Measurements from ENCODE around the gene DYNLT1. TPM values are rescaled to one million over a fixed set of nuclear protein-coding genes. Genes with fewer than 3 reads are reported as not detected.
"Not testable (repeated sequence)": the region's sequence is repeated elsewhere in the genome, so short reads cannot be mapped to it uniquely, and the experiment has no call there.

DYNLT1 gene
- total RNA-seq, 6 experiments from 2014 or later = 31.5 to 69.5 (median 40.0) TPM

DNA sequence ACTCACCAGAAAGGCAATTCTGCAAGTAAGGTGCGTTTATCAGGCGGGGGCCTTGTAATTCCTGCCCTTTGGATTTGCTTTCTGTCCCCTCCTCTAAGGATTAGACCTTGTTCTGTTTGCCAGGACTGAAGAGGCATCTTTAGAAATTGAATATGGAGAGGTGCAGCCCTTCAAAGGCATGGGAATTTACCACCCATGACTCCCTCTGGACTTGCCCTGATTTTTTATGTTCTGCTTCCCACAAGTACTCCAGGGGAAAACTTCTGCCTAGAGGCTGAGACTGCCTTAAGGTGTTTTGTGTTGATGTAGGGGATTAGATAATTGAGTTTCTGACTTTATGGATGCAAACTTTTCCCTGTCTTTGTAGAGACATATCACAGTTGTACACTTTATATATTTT, 35.5 kb upstream of the DYNLT1 start:
- 80% methylated on average over 2 of the region's 2 CpGs for WGBS (ENCODE audit: insufficient coverage, low coverage, low lambda C conversion rate, missing lambda C conversion rate)
- ATAC-seq (no peak), DNase-seq (no peak)
- no peak for TF ChIP-seq POLR2A (IDR thresholded peaks at IDR 0.05)
- TF ChIP-seq, protein P1, sequence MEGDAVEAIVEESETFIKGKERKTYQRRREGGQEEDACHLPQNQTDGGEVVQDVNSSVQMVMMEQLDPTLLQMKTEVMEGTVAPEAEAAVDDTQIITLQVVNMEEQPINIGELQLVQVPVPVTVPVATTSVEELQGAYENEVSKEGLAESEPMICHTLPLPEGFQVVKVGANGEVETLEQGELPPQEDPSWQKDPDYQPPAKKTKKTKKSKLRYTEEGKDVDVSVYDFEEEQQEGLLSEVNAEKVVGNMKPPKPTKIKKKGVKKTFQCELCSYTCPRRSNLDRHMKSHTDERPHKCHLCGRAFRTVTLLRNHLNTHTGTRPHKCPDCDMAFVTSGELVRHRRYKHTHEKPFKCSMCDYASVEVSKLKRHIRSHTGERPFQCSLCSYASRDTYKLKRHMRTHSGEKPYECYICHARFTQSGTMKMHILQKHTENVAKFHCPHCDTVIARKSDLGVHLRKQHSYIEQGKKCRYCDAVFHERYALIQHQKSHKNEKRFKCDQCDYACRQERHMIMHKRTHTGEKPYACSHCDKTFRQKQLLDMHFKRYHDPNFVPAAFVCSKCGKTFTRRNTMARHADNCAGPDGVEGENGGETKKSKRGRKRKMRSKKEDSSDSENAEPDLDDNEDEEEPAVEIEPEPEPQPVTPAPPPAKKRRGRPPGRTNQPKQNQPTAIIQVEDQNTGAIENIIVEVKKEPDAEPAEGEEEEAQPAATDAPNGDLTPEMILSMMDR (IDR thresholded peaks at IDR 0.05) = no peak
- H3K27me3 ChIP-seq = no peaks in the 10 kb centered on the region
- intact Hi-C loops (cut with DNase I) = no loop called here
- no peak overlapping the region for H3K27ac ChIP-seq
- H3K4me3 ChIP-seq = no peak overlapping the region
- no peaks in the 10 kb centered on the region for H3K9me3 ChIP-seq
- H3K36me3 ChIP-seq = no peaks in the 10 kb centered on the region
- peaks cover 0 to 1% (median 0%) of the 10 kb centered on the region in 4 donors for H3K4me1 ChIP-seq

DNA sequence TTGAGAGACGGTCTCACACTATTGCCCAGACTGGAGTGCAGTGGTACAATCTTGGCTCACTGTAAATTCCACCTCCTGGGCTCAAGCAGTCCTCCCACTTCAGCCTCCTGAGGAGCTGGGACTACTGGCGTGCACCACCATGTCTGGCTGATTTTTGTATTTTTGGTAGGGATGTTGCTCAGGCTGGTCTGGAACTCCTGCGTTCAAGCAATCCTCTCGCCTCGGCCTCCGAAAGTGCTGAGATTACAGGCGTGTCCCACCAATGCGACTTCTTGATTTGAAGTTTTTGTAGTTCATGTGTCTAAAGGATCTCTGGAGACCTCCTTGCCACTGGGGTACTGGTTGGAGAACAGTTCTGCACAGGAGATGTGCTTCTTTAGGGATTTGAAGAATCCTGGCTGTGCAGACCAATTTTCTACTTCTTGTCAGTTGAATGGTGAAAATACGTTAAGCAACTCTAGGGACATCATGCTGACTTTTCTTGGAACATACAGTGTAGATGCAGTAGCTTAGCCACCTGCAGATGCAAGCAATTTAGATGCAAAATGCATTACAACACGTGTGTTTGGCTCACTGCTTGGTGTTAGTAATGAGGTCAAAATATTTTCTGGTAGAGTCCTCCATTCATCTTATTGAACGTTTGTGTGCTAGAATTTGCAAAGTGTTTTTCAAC, 33.5 kb upstream of the DYNLT1 start:
- DNase-seq = peak in 1 of 3 donors; percentile 23
- intact Hi-C loops (cut with DNase I) = no loop called here

DNA sequence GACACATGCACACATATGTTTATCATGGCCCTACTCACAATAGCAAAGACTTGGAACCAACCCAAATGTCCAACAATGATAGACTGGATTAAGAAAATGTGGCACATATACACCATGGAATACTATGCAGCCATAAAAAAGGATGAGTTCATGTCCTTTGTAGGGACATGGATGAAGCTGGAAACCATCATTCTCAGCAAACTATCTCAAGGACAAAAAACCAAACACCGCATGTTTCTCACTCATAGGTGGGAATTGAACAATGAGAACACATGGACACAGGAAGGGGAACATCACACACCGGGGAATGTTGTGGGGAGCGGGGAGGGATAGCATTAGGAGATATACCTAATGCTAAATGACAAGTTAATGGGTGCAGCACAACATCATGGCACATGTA, 32.6 kb upstream of the DYNLT1 start:
- H3K4me3 ChIP-seq; H3K27me3 ChIP-seq; ATAC-seq; H3K4me1 ChIP-seq; H3K36me3 ChIP-seq; intact Hi-C loops (cut with DNase I); H3K27ac ChIP-seq; DNase-seq; H3K9me3 ChIP-seq: not testable (repeated sequence)
- 80% methylated on average over 1 of the region's 3 CpGs for WGBS (ENCODE audit: insufficient coverage, low coverage, low lambda C conversion rate, missing lambda C conversion rate)

More for the DNA sequence above, 33.5 kb upstream of the DYNLT1 start:
- TF ChIP-seq, protein P1 (IDR thresholded peaks at IDR 0.05) = no peak
- no peak for TF ChIP-seq POLR2A (IDR thresholded peaks at IDR 0.05)
- Histone ChIP-seq H3K27ac (no peak overlapping the region), H3K4me3 (no peak overlapping the region), H3K9me3 (no peaks in the 10 kb centered on the region), H3K27me3 (no peaks in the 10 kb centered on the region), H3K4me1 (peaks cover 0 to 6% (median 2%) of the 10 kb centered on the region in 4 donors), H3K36me3 (no peaks in the 10 kb centered on the region)
- WGBS (ENCODE audit: insufficient coverage, low coverage, low lambda C conversion rate, missing lambda C conversion rate) = 77% methylated on average over 8 of the region's 11 CpGs
- no peak for ATAC-seq

DNA sequence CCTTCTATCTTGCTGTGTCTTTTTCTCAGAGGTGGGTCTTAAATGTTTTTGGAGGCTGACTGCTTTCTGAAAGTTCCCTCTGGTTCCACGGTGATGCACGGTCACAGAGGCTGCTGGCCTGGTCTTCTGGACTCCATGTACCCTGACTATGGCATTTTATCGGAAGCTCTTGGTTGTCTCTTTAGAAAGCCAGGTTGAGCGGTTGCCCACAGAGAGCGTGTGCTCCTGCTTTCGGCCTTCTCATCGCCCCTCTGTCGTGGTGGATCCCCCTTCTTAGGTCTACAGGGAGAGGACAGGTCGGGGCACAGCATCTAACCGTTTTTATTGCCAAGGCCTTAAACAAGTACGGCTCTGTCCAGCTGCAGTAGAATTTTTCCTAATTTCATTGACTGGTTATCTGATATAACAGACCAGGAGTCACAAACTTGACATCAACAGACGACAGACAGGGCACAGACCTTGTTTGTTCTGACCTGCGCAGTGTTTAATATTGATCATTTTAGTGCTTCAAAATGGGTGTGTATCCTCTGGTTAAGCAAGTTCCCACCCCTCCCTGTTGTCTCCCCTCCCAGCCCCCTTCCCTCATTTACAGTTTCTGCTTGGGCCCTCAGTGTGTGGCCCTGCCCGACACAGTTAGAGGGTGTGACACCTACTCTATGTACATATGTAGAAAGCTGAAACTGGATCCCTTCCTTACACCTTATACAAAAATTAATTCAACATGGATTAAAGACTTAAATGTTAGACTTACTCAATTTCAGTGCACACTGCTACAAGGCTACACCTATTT, 30.0 kb upstream of the DYNLT1 start:
- ATAC-seq = peak; percentile 85 to 93 (median 90)
- Histone ChIP-seq H3K4me3 (no peak overlapping the region), H3K36me3 (no peaks in the 10 kb centered on the region), H3K27me3 (no peaks in the 10 kb centered on the region), H3K4me1 (peaks cover 0 to 6% (median 2%) of the 10 kb centered on the region in 4 donors), H3K9me3 (no peaks in the 10 kb centered on the region), H3K27ac (peak overlapping the region in 1 of 3 donors; percentile 24)
- intact Hi-C loops (cut with DNase I) = no loop called here
- TF ChIP-seq, protein P1 (IDR thresholded peaks at IDR 0.05) = no peak
- TF ChIP-seq POLR2A (IDR thresholded peaks at IDR 0.05) = no peak
- no peak for DNase-seq
- 39% methylated on average over 6 of the region's 14 CpGs for WGBS (ENCODE audit: insufficient coverage, low coverage, low lambda C conversion rate, missing lambda C conversion rate)

DNA sequence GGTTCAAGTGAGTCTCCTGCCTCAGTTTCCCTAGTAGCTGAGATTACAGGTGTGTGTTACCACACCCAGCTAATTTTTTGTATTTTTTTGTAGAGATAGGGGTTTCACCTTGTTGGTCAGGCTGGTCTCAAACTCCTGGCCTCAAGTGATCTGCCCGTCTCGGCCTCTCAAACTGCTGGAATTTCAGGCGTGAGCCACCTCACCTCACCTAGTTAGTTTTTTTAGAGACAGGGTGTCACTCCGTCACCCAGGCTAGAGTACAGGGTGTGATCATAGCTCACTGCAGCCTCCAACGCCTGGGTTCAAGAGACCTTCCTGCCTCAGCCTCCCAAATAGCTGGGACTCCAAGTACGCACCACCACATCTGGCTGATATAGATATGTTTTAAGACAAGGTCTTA, 28.2 kb upstream of the DYNLT1 start:
- no peak for DNase-seq
- intact Hi-C loops (cut with DNase I) = no loop called here
- Histone ChIP-seq H3K36me3 (no peaks in the 10 kb centered on the region), H3K4me3 (no peak overlapping the region), H3K9me3 (no peaks in the 10 kb centered on the region), H3K4me1 (peaks cover 0 to 6% (median 2%) of the 10 kb centered on the region in 4 donors), H3K27ac (no peak overlapping the region), H3K27me3 (no peaks in the 10 kb centered on the region)
- TF ChIP-seq, protein P1 (IDR thresholded peaks at IDR 0.05) = no peak
- TF ChIP-seq POLR2A (IDR thresholded peaks at IDR 0.05) = no peak
- 88% methylated on average over 4 of the region's 6 CpGs for WGBS (ENCODE audit: insufficient coverage, low coverage, low lambda C conversion rate, missing lambda C conversion rate)
- ATAC-seq = no peak

DNA sequence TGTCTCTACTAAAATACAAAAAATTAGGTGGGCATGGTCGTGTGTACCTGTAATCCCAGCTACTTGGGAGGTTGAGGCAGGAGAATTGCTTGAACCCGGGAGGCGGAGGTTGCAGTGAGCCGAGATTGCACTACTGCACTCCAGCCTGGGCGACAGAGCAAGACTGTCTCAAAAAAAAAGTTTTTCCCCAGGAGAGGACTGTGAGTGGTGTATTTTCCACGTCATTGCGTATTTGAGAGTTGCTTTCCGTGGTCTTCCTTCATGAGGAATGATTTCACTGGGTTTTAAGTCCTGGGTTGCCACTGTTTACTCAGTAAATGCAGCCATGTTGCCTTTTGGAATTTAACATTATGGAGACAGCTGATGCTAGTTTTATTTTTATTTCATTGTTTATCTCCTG, 27.6 kb upstream of the DYNLT1 start:
- H3K4me1 ChIP-seq; H3K27me3 ChIP-seq; ATAC-seq; DNase-seq; H3K9me3 ChIP-seq; H3K36me3 ChIP-seq; H3K27ac ChIP-seq; H3K4me3 ChIP-seq; intact Hi-C loops (cut with DNase I): not testable (repeated sequence)
- 77% methylated on average over 4 of the region's 8 CpGs for WGBS (ENCODE audit: insufficient coverage, low coverage, low lambda C conversion rate, missing lambda C conversion rate)

Measured in right lobe of liver (tissue), 6 donors.